ENCODE data around the gene MZT2B.
"Not testable (repeated sequence)": the region's sequence is repeated elsewhere in the genome, so short reads cannot be mapped to it uniquely, and the experiment has no call there.

Gene MZT2B

DNA sequence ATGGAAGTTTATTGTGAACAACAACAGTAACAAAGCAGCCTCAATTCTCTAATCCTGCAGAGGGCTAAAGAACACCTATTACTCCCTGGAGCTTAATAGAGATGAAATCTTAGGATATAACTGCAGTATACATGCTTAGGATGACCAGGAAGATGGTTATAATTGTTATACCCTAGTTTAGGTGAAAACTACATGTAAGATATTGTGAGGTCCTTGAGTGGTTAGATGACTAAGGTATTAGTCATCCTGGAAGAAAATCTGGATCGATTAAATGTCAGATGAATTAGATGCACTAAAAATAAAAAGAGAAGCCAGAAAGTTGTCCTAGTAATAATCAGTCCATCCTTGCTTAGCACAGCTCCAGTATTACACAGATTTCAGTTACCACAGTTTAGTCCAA is 38.4 kb downstream of the MZT2B start:
- DNase-seq = not testable (repeated sequence)

GRCh38 chr2:130222523-130222922 is 40.5 kb downstream of the MZT2B start:
- not testable (repeated sequence) for DNase-seq

GRCh38 chr2:130228005-130228404 is 45.9 kb downstream of the MZT2B start:
- not testable (repeated sequence) for DNase-seq

DNA sequence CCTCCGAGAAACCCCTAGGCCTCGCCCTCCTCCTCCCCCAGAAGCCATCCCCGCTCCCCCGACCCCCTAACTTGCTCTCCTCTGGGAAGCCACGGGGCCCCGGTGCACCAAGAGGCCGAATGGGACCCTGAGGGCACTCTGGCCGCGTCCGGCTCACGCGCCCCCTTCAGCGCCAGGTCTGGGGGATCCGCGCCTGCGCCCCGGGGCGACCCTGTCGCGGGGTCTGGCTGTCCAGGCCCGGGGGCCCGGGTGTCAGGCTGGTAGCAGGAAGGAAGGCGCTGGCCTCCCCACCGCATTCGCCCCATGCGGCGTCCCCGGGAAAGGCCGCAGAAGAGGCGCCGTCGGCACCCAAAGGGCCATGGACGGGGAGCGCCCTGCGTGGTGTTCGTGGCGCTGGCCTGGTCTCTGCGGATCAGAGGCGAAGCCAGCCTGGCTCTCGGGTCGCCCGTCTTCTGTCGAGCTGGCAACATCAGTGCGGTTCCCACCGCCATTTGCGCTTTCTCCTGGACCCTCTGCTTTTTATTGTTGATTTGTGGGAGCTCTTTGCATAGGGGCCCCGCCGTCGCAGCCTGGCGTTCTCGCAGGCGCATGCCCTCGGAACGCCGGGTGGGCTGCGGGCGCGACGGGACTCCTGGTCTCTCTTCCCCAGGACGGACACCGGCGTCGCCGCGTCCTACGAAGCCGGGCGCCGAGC is 46.6 kb downstream of the MZT2B start:
- not testable (repeated sequence) for DNase-seq

- not testable (repeated sequence) for DNase-seq
Measured at GRCh38 chr2:130229161-130229510, 47.1 kb downstream of the MZT2B start.

DNA sequence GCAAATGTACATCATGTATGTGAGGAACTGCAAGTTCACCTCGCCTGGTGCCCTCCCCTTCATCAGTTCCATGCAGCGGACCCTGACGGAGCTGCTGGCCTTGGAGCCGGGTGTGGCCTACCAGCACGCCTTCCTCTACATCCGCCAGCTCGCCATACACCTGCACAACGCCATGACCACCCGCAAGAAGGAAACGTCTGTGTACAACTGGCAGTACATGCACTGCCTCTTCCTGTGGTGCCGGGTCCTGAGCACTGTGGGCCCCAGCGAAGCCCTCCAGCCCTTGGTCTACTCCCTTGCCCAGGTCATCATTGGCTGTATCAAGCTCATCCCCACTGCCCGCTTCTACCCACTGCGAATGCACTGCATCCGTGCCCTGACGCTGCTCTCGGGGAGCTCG is 48.3 kb downstream of the MZT2B start:
- DNase-seq = not testable (repeated sequence)

GRCh38 chr2:130230907-130231306 is 48.8 kb downstream of the MZT2B start:
- not testable (repeated sequence) for DNase-seq

- no peak for DNase-seq
Measured at GRCh38 chr2:130231656-130232055, 49.6 kb downstream of the MZT2B start.

GRCh38 chr2:130233066-130233465 is 51.0 kb downstream of the MZT2B start:
- DNase-seq = not testable (repeated sequence)

DNA sequence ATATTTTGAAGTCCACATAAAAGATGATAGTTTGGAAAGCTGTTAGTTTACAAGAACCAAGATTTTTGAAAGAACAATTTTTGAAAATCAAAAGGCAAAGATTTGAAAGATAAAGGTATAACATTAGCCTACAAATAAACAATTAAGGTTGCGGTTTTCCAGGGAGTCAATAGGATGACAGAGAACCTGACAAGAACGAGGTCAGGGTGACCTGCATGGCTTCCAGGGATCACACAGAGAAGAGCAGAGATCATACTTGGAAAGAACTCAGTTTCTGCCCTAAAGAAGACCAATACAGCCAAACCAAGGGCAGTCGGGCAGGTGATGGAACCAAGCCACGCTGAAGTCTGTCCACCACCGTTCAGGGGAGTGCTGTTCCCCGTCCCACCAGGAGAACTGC is 57.5 kb downstream of the MZT2B start:
- DNase-seq = not testable (repeated sequence)
